IPS-20b (cell line): Measurements from ENCODE around the gene ZNF341.

Experiments used
- H3K27ac ChIP-seq: one replicate; pipeline ENCODE4 v1.5.1; 2013; ENCODE audit warnings: low read length
- H3K27me3 ChIP-seq: 2 replicates; pipeline ENCODE4 v1.6.1; 2013; ENCODE audit warnings: mild to moderate bottlenecking, low read length, inconsistent platforms; ENCODE audit not compliant: insufficient read depth
- H3K36me3 ChIP-seq: 2 replicates; pipeline ENCODE4 v1.6.1; 2013; ENCODE audit warnings: low read depth, mild to moderate bottlenecking, inconsistent platforms, low read length, moderate library complexity; ENCODE audit not compliant: insufficient read depth
- H3K4me1 ChIP-seq: 2 replicates; pipeline ENCODE4 v1.6.1; 2013; ENCODE audit warnings: mild to moderate bottlenecking, control low read depth, inconsistent platforms, low read length, moderate library complexity; ENCODE audit not compliant: insufficient read depth
- H3K4me3 ChIP-seq: 2 replicates; pipeline ENCODE4 v1.5.1; 2013; ENCODE audit warnings: mild to moderate bottlenecking, low read length, inconsistent platforms
- H3K9ac ChIP-seq: 2 replicates; pipeline ENCODE4 v1.6.1; 2013; ENCODE audit warnings: low read depth, mild to moderate bottlenecking, inconsistent platforms, low read length, moderate library complexity
- H3K9me3 ChIP-seq: 2 replicates; pipeline ENCODE4 v1.6.1; 2013; ENCODE audit warnings: mild to moderate bottlenecking, low read depth, low read length, inconsistent platforms; ENCODE audit not compliant: insufficient read depth

ZNF341 gene

DNA sequence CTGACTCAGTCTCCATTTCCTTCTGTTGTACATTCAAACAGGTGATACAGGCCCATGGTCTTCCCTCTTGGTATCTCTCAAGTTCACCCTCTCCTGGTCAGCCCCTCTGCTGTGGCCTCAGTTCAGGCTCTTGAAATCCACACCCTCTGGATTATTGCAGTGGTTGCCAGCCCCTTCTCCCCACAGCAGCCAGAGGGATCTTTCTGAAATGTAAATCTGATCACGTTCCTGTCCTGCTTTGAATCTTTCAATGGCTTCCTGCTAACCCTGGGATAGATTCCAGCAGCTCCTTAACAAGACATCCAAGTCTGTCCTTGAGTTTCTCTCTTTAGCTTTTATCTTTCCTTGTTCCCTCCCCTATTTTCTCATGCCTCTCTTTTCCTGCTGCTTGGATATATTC is 101.5 kb downstream of the ZNF341 start:
- Histone ChIP-seq H3K27ac (no peak overlapping the region), H3K36me3 (no peaks in the 10 kb centered on the region), H3K4me1 (peaks cover 14% of the 10 kb centered on the region), H3K27me3 (no peaks in the 10 kb centered on the region), H3K9me3 (no peaks in the 10 kb centered on the region), H3K4me3 (no peak overlapping the region), H3K9ac (no peak overlapping the region)

DNA sequence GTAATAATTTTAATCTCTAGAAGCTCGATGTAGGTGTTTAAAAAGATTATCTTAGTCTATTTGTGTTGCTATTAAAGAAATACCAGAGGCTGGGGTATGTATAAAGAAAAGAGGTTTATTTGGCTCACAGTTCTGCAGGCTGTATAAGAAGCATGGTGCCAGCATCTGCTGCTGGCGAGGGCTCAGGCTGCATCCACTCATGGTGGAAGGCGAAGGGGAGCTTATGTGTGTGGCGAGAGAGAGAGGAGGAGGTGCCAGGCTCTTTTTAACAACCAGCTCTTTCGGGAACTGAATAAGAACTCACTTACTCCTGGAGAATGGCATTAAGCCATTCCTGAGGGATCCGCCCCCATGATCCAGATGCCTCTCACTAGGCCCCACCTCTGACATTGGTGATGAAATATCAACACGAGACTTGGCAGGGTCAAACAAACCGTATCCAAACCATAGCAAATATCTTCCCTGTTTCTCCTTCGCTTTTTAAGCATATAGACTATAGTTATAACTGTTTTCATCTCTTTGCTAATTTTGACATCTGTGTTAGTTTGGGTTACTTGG is 103.9 kb downstream of the ZNF341 start:
- no peaks in the 10 kb centered on the region for H3K27me3 ChIP-seq
- H3K4me3 ChIP-seq, result no peak overlapping the region
- H3K9ac ChIP-seq, result no peak overlapping the region
- peaks cover 14% of the 10 kb centered on the region for H3K4me1 ChIP-seq
- H3K27ac ChIP-seq, result no peak overlapping the region
- no peaks in the 10 kb centered on the region for H3K36me3 ChIP-seq
- H3K9me3 ChIP-seq, result no peaks in the 10 kb centered on the region

DNA sequence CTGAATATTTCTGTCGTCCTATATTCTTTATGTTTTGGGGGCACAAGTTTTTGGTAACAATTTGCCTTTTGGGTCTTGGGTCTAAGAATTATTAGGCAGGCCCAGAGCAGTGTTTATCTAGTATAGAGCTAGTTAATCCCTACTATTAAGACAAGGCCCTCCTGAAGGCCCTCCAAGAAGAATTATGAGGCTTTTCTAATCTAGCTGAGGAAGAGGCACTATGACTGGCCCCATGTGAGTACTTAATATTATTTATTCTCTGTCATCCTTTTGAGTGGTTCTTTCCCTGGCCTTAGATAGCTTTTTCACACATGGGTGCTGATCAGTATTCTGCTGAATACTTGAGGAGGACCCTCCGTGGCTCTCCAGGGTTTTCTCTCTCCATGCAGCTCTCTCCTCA is 104.5 kb downstream of the ZNF341 start:
- Histone ChIP-seq H3K36me3 (no peaks in the 10 kb centered on the region), H3K4me3 (no peak overlapping the region), H3K27ac (no peak overlapping the region), H3K27me3 (no peaks in the 10 kb centered on the region), H3K9me3 (no peaks in the 10 kb centered on the region), H3K9ac (no peak overlapping the region), H3K4me1 (peaks cover 16% of the 10 kb centered on the region)

DNA sequence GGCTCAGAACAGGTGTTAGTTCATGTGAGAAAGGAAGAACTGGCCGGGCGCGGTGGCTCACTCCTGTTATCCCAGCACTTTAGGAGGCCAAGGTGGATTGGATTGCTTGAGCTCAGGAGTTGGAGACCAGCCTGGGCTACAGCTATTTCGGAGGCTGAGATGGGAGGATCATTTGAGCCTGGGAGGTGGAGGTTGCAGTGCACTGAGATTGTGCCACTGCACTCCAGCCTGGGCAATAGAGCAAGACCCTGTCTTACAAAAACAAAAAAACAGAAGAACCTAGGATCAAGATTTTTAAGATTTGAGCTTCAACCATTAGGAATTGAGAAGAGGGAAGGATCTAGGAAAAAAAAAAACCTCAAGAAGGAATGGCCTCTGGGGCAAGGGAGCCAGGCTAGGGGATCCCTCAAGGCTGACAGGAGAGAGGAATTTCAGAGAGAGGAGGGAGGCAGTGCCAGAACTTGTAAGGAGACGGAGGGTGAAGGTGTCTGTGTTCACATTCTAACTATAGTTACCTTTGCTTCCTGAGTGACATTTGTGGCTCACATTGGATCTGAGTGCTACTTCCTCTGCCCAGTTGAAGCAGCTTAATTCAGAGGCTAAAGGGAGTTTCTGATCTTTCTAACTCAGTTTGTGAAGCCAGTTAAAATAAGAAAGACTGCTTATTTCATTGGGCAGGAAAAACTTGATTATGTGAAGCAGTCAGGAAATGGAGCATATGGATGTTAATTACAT is 105.5 kb downstream of the ZNF341 start:
- Histone ChIP-seq H3K4me3 (no peak overlapping the region), H3K36me3 (no peaks in the 10 kb centered on the region), H3K9ac (no peak overlapping the region), H3K4me1 (peaks cover 14% of the 10 kb centered on the region), H3K9me3 (no peaks in the 10 kb centered on the region), H3K27me3 (no peaks in the 10 kb centered on the region), H3K27ac (no peak overlapping the region)

DNA sequence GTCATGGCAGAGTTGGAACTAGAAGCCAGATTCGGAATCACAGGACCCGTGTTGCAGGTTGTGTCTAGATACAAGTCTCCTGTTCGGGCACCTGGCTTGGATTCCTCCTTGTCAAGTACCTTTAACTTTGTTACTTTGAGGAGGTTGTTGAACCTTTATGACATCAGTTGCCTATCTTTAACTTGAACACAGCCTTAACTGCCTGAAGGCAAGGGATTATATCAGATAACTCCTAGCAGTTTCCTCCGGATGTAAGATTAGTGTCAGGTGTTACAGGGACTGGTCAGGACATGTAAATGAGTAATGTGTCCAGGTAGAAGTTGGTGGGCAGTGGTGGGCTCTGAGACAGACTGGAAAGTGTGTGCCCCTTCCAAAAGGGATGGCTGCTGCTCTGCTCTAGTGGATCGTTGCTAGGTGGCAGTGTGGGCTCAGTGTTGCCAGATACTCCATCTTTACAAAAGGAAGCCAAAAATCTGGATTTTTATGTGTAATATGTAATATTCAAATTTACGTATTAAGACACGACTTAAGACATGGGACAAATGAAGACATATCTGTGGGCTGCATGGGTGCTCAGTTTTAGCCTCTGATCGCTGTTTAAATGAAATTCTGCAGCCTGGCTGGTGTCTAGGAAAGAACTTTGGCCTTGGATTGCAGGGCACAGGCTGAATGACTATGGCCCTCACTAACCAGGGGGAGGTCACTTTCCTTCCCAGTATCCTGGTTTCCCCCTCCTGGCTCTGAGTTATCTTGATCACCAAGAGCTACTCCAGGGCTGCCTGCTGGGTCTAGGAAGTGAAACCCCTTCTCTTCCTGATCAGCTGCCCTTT is 106.5 kb downstream of the ZNF341 start:
- Histone ChIP-seq H3K4me3 (no peak overlapping the region), H3K27ac (no peak overlapping the region), H3K27me3 (no peaks in the 10 kb centered on the region), H3K9me3 (no peaks in the 10 kb centered on the region), H3K36me3 (no peaks in the 10 kb centered on the region), H3K9ac (no peak overlapping the region), H3K4me1 (peaks cover 19% of the 10 kb centered on the region)

DNA sequence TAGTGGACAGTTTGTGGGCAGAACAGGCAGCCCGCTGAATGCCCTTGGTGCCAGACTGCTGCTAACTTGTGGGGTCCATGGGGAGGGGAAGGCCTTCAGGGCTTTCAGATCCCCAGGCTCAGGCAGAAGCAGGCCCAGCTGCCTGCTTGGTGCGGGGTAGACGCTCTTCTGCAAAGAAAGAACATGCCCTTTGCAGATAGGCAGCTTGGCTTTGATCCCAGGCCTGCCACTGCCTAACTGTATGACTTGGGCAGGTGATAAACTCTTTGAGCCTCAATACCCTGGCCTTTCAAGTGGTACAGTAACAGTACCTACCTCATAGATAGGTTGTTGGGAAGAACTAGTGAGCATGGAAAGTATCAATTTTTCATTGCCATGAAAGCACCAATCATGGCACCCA is 107.8 kb downstream of the ZNF341 start:
- no peak overlapping the region for H3K4me3 ChIP-seq
- H3K36me3 ChIP-seq, result no peaks in the 10 kb centered on the region
- H3K9ac ChIP-seq, result no peak overlapping the region
- no peaks in the 10 kb centered on the region for H3K9me3 ChIP-seq
- no peak overlapping the region for H3K27ac ChIP-seq
- no peaks in the 10 kb centered on the region for H3K27me3 ChIP-seq
- peaks cover 16% of the 10 kb centered on the region for H3K4me1 ChIP-seq

DNA sequence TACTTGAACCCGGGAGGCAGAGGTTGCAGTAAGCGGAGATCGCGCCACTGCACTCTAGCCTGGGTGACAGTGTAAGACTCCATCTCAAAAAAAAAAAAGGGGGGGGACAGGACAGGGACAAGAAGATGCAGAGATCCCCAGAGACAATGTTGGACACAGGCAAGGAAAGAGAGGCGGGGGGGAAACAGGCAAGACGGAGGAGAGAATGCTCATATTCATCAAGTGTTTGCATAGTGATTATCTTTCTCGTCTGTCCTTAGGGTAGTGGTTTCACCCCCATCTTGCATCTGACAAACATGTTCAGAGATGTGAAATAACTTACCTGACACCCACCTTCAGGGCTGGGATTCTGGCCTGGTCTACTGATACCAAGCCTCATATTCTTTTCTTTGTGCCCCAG is 108.4 kb downstream of the ZNF341 start:
- H3K36me3 ChIP-seq, result no peaks in the 10 kb centered on the region
- no peak overlapping the region for H3K4me3 ChIP-seq
- H3K27ac ChIP-seq, result no peak overlapping the region
- H3K9ac ChIP-seq, result no peak overlapping the region
- H3K27me3 ChIP-seq, result no peaks in the 10 kb centered on the region
- H3K9me3 ChIP-seq, result no peaks in the 10 kb centered on the region
- peaks cover 16% of the 10 kb centered on the region for H3K4me1 ChIP-seq

DNA sequence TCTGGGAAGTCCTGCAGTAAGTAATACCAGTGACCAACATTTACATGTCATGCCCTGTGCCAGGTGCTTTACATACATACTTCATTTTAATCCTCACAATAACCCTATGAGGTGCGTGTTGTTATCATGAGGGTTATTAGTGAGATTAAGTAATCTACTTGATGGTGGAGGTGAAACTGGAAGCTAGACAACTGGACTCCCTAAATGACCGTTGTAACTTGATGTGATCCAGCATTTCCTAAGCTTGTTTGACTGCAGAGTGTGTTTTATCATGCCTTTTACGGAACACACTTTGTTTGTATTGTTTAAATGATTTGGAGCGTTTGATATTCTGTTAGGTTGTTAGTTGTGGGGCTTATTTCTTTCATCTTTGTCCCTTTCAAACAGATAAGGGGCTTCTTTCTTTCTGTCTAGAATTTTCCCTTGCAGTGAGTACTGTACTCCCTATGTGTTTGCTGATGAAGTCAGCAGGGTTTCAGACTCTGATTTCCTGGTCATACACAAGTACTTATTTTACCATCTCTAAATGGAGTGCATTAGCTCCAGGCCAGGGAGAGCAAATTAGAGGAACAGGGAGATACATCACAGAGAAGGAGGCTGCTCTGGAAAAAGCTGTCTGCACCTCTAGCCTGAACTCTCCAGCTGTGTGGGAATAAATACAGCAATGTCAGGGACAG is 109.1 kb downstream of the ZNF341 start:
- peaks cover 16% of the 10 kb centered on the region for H3K4me1 ChIP-seq
- H3K27ac ChIP-seq, result no peak overlapping the region

DNA sequence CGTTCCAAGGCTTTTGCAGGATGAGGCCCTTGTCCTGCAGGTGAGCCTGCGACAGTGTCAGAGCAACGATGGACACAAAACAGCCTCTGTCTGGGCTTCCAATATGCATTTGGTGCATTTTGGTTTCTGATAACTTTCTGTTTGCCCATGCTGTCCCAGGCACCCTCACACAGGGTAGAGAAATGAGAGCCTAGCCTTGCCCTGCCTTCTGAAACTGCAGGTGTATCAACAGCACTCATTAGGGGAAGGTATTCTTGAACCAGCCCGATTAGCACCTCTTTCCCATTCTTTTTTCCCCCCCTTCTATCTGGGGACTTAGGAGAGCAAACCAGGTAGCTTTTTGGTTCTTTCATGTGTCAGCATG is 109.6 kb downstream of the ZNF341 start:
- no peak overlapping the region for H3K4me3 ChIP-seq
- H3K36me3 ChIP-seq, result no peaks in the 10 kb centered on the region
- no peak overlapping the region for H3K27ac ChIP-seq
- H3K4me1 ChIP-seq, result peaks cover 21% of the 10 kb centered on the region
- H3K9ac ChIP-seq, result no peak overlapping the region
- no peaks in the 10 kb centered on the region for H3K27me3 ChIP-seq
- H3K9me3 ChIP-seq, result no peaks in the 10 kb centered on the region

More for the DNA sequence above, 109.1 kb downstream of the ZNF341 start:
- Histone ChIP-seq H3K9ac (no peak overlapping the region), H3K27me3 (no peaks in the 10 kb centered on the region), H3K4me3 (no peak overlapping the region), H3K36me3 (no peaks in the 10 kb centered on the region), H3K9me3 (no peaks in the 10 kb centered on the region)
